Measurements from ENCODE around the gene MPZL2. TPM values are rescaled to one million over a fixed set of nuclear protein-coding genes. Genes with fewer than 3 reads are reported as not detected.

The MPZL2 gene
- total RNA-seq, 1 donor from 2014 or later, result not detected

DNA sequence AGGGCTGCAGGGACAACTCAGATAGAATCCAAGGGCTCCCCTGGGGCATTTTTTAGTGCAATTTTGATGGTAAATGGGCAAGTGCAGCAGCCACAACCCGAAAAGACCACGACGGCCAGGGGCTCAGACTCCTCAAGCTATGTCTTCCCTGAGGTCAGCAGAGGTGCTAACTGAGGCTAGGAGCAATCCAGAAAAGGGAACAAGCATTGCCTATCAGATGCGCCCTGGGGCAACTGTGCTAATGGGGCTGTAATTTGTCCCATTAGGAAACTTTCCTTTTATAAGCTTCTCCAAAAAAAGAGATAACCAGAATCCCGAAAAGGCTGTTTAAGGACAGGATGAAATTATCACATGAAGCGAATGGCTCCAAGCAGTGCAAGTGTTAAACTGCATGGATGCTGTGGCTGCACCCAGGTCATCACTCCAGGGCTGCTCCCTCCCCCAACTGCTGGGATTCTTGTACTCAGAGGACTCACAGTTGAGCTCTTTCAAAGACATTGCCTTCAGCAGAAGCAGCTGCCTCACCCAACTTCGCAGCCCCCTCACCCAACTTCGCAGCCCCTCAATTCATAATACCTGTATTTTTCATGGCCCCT lies 37.6 kb upstream of the MPZL2 start:
- no peaks in the 10 kb centered on the region for H3K4me1 Mint-ChIP-seq
- peaks cover 61% of the 10 kb centered on the region for H3K27me3 Mint-ChIP-seq (ENCODE audit: low read depth)
- TF ChIP-seq, protein P1, sequence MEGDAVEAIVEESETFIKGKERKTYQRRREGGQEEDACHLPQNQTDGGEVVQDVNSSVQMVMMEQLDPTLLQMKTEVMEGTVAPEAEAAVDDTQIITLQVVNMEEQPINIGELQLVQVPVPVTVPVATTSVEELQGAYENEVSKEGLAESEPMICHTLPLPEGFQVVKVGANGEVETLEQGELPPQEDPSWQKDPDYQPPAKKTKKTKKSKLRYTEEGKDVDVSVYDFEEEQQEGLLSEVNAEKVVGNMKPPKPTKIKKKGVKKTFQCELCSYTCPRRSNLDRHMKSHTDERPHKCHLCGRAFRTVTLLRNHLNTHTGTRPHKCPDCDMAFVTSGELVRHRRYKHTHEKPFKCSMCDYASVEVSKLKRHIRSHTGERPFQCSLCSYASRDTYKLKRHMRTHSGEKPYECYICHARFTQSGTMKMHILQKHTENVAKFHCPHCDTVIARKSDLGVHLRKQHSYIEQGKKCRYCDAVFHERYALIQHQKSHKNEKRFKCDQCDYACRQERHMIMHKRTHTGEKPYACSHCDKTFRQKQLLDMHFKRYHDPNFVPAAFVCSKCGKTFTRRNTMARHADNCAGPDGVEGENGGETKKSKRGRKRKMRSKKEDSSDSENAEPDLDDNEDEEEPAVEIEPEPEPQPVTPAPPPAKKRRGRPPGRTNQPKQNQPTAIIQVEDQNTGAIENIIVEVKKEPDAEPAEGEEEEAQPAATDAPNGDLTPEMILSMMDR (conservative IDR thresholded peaks at IDR 0.05), result no peak
- no peak overlapping the region for H3K4me3 Mint-ChIP-seq
- no peak overlapping the region for H3K27ac Mint-ChIP-seq (ENCODE audit: unreplicated experiment)
- no peaks in the 10 kb centered on the region for H3K9me3 Mint-ChIP-seq
- DNase-seq (ENCODE audit: low read depth, low spot score), result no peak
- no peaks in the 10 kb centered on the region for H3K36me3 Mint-ChIP-seq (ENCODE audit: low read depth)

DNA sequence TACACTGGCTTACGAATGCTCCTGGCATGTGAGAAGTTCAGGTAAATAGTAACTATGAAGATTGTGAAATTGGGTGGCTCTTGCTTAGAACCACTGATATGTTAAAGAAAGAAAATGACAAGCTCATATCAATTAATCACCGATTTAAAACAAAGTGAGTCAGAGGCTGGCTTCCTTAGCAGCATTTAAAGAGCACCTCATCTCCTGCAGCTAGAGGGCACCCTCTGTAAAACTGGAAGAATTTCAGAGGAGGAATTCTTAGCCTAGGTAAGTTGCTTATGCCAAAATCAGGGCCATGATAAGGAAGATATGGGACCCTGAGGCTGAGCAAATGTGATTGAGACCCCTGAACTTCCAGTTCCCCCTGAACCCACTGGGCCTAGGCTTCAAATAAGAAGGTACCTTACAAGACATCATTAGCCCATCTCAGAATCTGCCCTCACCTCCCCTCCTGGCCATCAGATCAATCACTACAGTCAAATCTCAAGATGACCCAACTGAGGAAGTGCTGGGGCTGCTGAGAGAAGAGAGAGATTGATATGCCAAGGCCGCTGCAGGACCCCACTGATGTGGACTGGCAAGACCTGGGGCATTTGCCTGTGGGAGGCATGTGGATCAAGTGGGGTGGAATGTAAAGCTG lies 31.8 kb upstream of the MPZL2 start:
- Mint-ChIP-seq H3K9me3 (no peaks in the 10 kb centered on the region), H3K27ac (ENCODE audit: unreplicated experiment) (no peak overlapping the region), H3K4me1 (no peaks in the 10 kb centered on the region), H3K4me3 (no peak overlapping the region), H3K36me3 (ENCODE audit: low read depth) (no peaks in the 10 kb centered on the region), H3K27me3 (ENCODE audit: low read depth) (peaks cover 65% of the 10 kb centered on the region)
- DNase-seq (ENCODE audit: low read depth, low spot score), result no peak
- TF ChIP-seq, protein P1 (conservative IDR thresholded peaks at IDR 0.05), result peak; percentile 63

DNA sequence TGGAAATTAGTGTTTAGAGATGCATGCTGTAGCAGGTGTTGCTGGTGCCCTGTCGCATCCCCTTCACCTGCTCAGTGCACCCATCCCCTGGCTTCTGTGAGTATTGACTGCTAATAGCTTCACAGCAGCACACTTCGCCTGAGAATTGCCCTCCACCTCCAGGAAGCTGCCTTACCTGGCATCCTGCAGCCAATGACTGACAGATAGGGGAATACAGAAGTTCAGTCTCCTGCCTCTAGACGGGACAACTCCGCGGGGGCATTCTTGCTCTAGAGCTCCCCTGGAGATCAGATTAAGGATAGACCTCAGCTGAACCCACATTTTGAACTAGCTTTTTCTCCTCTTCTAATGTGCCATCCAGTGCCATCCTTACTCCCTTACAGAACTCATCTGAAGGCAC lies 31.1 kb upstream of the MPZL2 start:
- Mint-ChIP-seq H3K4me3 (no peak overlapping the region), H3K9me3 (no peaks in the 10 kb centered on the region), H3K4me1 (no peaks in the 10 kb centered on the region), H3K27ac (ENCODE audit: unreplicated experiment) (no peak overlapping the region), H3K36me3 (ENCODE audit: low read depth) (no peaks in the 10 kb centered on the region), H3K27me3 (ENCODE audit: low read depth) (peaks cover 65% of the 10 kb centered on the region)
- TF ChIP-seq, protein P1 (conservative IDR thresholded peaks at IDR 0.05), result no peak
- DNase-seq (ENCODE audit: low read depth, low spot score), result no peak

DNA sequence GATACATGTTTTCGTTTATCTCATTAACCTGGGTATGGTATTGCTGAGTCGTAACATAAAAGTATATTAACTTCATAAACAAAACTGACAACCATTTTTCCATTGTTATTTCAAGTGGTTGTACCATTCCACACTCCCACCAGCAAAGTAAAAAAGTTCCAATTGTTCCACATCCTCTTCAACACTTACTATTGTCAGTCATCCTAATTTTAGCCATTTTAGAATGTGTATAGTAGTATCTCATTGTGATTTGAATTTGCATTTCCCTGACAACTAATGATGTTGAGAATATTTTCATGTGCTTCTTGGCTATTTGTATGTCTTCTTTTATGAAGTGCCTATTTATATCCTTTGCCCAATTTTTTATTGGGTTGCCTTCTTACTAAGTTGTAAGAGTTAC lies 30.0 kb upstream of the MPZL2 start:
- Mint-ChIP-seq H3K4me1 (no peaks in the 10 kb centered on the region), H3K9me3 (peaks cover 4% of the 10 kb centered on the region), H3K27me3 (ENCODE audit: low read depth) (peaks cover 63% of the 10 kb centered on the region), H3K4me3 (no peak overlapping the region), H3K36me3 (ENCODE audit: low read depth) (peaks cover 2% of the 10 kb centered on the region), H3K27ac (ENCODE audit: unreplicated experiment) (no peak overlapping the region)
- TF ChIP-seq, protein P1 (conservative IDR thresholded peaks at IDR 0.05), result no peak
- no peak for DNase-seq (ENCODE audit: low read depth, low spot score)

DNA sequence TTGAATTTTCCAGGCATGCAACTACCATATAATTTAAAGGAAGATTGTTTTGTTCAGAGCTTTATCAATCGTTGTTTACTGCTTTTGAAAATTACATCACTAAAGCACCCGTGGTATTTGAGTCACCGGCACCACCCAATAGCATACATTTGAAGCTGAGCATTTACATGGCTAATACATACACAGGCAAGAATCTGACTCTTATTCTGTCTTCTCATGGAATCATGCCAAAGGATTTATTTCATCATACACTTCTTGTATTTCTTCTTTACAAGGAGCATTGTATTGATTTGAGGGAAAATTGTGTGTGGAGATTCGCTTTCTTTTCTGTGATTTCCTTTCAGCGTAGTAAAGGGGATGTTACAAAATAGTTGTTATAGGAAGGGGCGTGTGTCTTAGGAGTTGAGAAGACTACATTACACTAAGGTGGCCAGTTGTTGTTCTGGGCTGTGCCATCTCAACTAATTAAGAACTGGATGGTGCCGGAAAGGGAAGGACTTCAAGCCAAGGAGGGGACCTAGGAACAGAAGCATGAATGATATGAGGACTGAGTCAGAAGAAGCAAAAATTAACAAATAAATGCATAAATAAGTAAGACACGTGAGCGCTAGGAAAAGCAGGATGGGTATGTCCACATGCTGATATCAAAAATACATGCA lies 27.5 kb upstream of the MPZL2 start:
- no peak for DNase-seq (ENCODE audit: low read depth, low spot score)
- Mint-ChIP-seq H3K36me3 (ENCODE audit: low read depth) (peaks cover 2% of the 10 kb centered on the region), H3K4me1 (no peaks in the 10 kb centered on the region), H3K27me3 (ENCODE audit: low read depth) (peaks cover 66% of the 10 kb centered on the region), H3K4me3 (no peak overlapping the region), H3K27ac (ENCODE audit: unreplicated experiment) (no peak overlapping the region), H3K9me3 (peaks cover 4% of the 10 kb centered on the region)
- TF ChIP-seq, protein P1 (conservative IDR thresholded peaks at IDR 0.05), result no peak

Data from neural crest cell (in vitro differentiated cells).